HCT116 (cell line): Measurements from ENCODE around the gene R3HDM4. TPM values are rescaled to one million over a fixed set of nuclear protein-coding genes. Genes with fewer than 3 reads are reported as not detected.
A peak's percentile ranks its signal among the peaks of the same experiment; 100 is the strongest.

ENCODE experiments used
- ATAC-seq: fragments of 200-7000 bp; cut with Tn5 transposase; 2 replicates; pipeline ENCODE4 v1.9.1; 2020; ENCODE audit warnings: mild to moderate bottlenecking, moderate library complexity
- BruUV-seq: library from RNA; stranded (reverse); fragments of 400-500 nt; replicated peaks from 2 replicates; lab custom pipeline; 2021; lab: Mats Ljungman, UMichigan
- CTCF ChIA-PET: fragments of 300-600 bp; sonication (Branson Sonifier 250); formaldehyde crosslinking; loops from one replicate; lab custom pipeline; 2021; ENCODE audit warnings: antibody characterized with exemption; lab: Charles Lee
- POLR2A ChIA-PET: fragments of 300-600, 350-600 bp; sonication (Branson Sonifier 250); formaldehyde crosslinking; loops from one replicate; lab custom pipeline; 2021; ENCODE audit warnings: antibody characterized with exemption; lab: Charles Lee
- RAD21 ChIA-PET, 2 experiments: fragments of 300-600 bp; sonication (Branson Sonifier 250); formaldehyde crosslinking; loops; one replicate each; lab custom pipeline; 2023; ENCODE audit warnings: low total read pairs in 2 of 2; ENCODE audit not compliant: uncharacterized antibody in 2 of 2, unreplicated experiment in 2 of 2, low non-redundant PET in 1 of 2; lab: Charles Lee
- DNase-seq: peaks from one replicate; pipeline ENCODE4 v3.0.0-alpha.2; 2010; ENCODE audit warnings: low read depth, low spot score
- H2AFZ ChIP-seq: fragments of 200-600 bp; shearing (Covaris generic), sonication (generic); 2 replicates; pipeline ENCODE4 v1.6.1; 2017; ENCODE audit warnings: low read depth, mixed run types, mixed read lengths, antibody characterized with exemption, low read length; ENCODE audit not compliant: poor library complexity, severe bottlenecking
- H3K27ac ChIP-seq: 2 replicates; pipeline ENCODE4 v1.5.1; 2012; ENCODE audit warnings: low read depth, low read length
- H3K27me3 ChIP-seq: fragments of 200-600 bp; sonication (generic); 2 replicates; pipeline ENCODE4 v1.6.1; 2016; ENCODE audit warnings: mixed run types, low read length, mixed read lengths; ENCODE audit not compliant: insufficient read depth
- H3K36me3 ChIP-seq, 2 experiments: fragments of 200-500 bp in 1 of 2; fragments of 200-600 bp in 1 of 2; sonication (Bioruptor generic) in 1 of 2; sonication (generic) in 1 of 2; 2 replicates each; pipeline versions ENCODE4 v1.5.1 to v1.6.1; 2014 to 2016; ENCODE audit warnings: low read length in 2 of 2, inconsistent platforms in 1 of 2, mixed read lengths in 1 of 2, mixed run types in 1 of 2; ENCODE audit not compliant: insufficient read depth in 2 of 2, control insufficient read depth in 1 of 2
- H3K4me1 ChIP-seq, 2 experiments: fragments of 200-600 bp in 1 of 2; sonication (generic) in 1 of 2; 2 replicates each; pipeline versions ENCODE4 v1.5.1 to v1.6.1; 2012 to 2017; ENCODE audit warnings: low read length in 2 of 2, inconsistent platforms in 1 of 2, mild to moderate bottlenecking in 1 of 2, mixed read lengths in 1 of 2, mixed run types in 1 of 2, moderate library complexity in 1 of 2; ENCODE audit not compliant: insufficient read depth in 2 of 2, control insufficient read depth in 1 of 2
- H3K4me2 ChIP-seq: fragments of 200-600 bp; sonication (generic); 2 replicates; pipeline ENCODE4 v1.6.1; 2017; ENCODE audit warnings: mixed run types, low read length, mixed read lengths
- H3K4me3 ChIP-seq, 2 experiments: fragments of 200-600 bp in 1 of 2; sonication (generic) in 1 of 2; replicated peaks in 1 of 2; 2 replicates each; pipeline ENCODE4 v1.5.1; 2011 to 2016; ENCODE audit warnings: low read length in 2 of 2, control low read depth in 1 of 2, low read depth in 1 of 2, mild to moderate bottlenecking in 1 of 2, mixed read lengths in 1 of 2, mixed run types in 1 of 2
- H3K79me2 ChIP-seq: fragments of 200-600 bp; sonication (generic); 2 replicates; pipeline ENCODE4 v1.6.1; 2017; ENCODE audit warnings: mild to moderate bottlenecking, mixed run types, low read length, moderate library complexity, mixed read lengths; ENCODE audit not compliant: insufficient read depth
- H3K9ac ChIP-seq: fragments of 200-600 bp; sonication (generic); 2 replicates; pipeline ENCODE4 v1.6.1; 2016; ENCODE audit warnings: low read length, mixed read lengths
- H3K9me2 ChIP-seq: fragments of 200-600 bp; sonication (generic), shearing (Covaris generic); 2 replicates; pipeline ENCODE4 v1.6.1; 2017; ENCODE audit warnings: mixed run types, mild to moderate bottlenecking, moderate library complexity; ENCODE audit not compliant: insufficient read depth
- H3K9me3 ChIP-seq, 2 experiments: fragments of 200-500 bp in 1 of 2; fragments of 200-600 bp in 1 of 2; sonication (Bioruptor generic) in 1 of 2; sonication (generic) in 1 of 2; 2 replicates each; pipeline ENCODE4 v1.6.1; 2014 to 2017; ENCODE audit warnings: low read length in 2 of 2, mixed read lengths in 2 of 2, inconsistent platforms in 1 of 2, low read depth in 1 of 2, mild to moderate bottlenecking in 1 of 2, mixed run types in 1 of 2, moderate library complexity in 1 of 2; ENCODE audit not compliant: control insufficient read depth in 1 of 2, insufficient read depth in 1 of 2
- H4K20me1 ChIP-seq: fragments of 200-600 bp; sonication (generic), shearing (Covaris generic); 2 replicates; pipeline ENCODE4 v1.6.1; 2017; ENCODE audit warnings: mixed run types, mild to moderate bottlenecking, moderate library complexity; ENCODE audit not compliant: insufficient read depth
- CBX3 ChIP-seq: IDR thresholded peaks from 2 replicates; pipeline ENCODE4 v1.6.1; 2012; ENCODE audit warnings: low read depth
- CEBPB ChIP-seq: IDR thresholded peaks from 2 replicates; pipeline ENCODE4 v1.6.1; 2012; ENCODE audit warnings: low read depth
- ELF1 ChIP-seq: IDR thresholded peaks from 2 replicates; pipeline ENCODE4 v1.6.1; 2012; ENCODE audit warnings: low read depth, borderline replicate concordance
- EZH2phosphoT487 ChIP-seq: fragments of 200-600 bp; IDR thresholded peaks from 2 replicates; pipeline ENCODE4 v1.6.1; 2018; ENCODE audit warnings: antibody characterized with exemption, borderline replicate concordance
- FOSL1 ChIP-seq: IDR thresholded peaks from 2 replicates; pipeline ENCODE4 v1.6.1; 2012; ENCODE audit warnings: low read depth
- JUND ChIP-seq: IDR thresholded peaks from 2 replicates; pipeline ENCODE4 v1.6.1; 2012
- POLR2A ChIP-seq: IDR thresholded peaks from 2 replicates; pipeline ENCODE4 v1.7.0; 2011; ENCODE audit warnings: borderline replicate concordance; ENCODE audit not compliant: insufficient read depth, insufficient read length; ENCODE audit errors: extremely low read depth
- POLR2AphosphoS5 ChIP-seq: IDR thresholded peaks from 2 replicates; pipeline ENCODE4 v1.6.1; 2011; ENCODE audit warnings: mild to moderate bottlenecking, low read depth, low read length, moderate library complexity
- RAD21 ChIP-seq: IDR thresholded peaks from 2 replicates; pipeline ENCODE4 v1.6.1; 2012; ENCODE audit warnings: low read depth, mild to moderate bottlenecking
- SP1 ChIP-seq: IDR thresholded peaks from 2 replicates; pipeline ENCODE4 v1.6.1; 2012; ENCODE audit warnings: low read depth
- YY1 ChIP-seq: IDR thresholded peaks from 2 replicates; pipeline ENCODE4 v1.6.1; 2011; ENCODE audit warnings: low read length, low read depth, moderate library complexity, mild to moderate bottlenecking; ENCODE audit not compliant: insufficient replicate concordance; ENCODE audit errors: extremely low read depth
- ZFX ChIP-seq: fragments of 450-650 bp; IDR thresholded peaks from 2 replicates; pipeline ENCODE4 v1.6.1; 2017
- intact Hi-C: fragments of 100-400 bp; cut with micrococcal nuclease; formaldehyde crosslinking; loops from 2 replicates; pipeline ENCODE4 v1.10.0; 2022
- total RNA-seq: library from RNA; stranded (reverse); gene quantifications from one replicate; pipeline ENCODE4 v1.2.1, GENCODE V29; 2021; ENCODE audit not compliant: unreplicated experiment
- TF ChIP-seq, protein P1 (sequence below), 3 experiments: fragments of 200-600 bp in 1 of 3; sonication (generic) in 1 of 3; IDR thresholded peaks in 2 of 3; conservative IDR thresholded peaks in 1 of 3; 2 replicates each; pipeline ENCODE4 v1.5.1; 2012 to 2017; ENCODE audit warnings: low read depth in 2 of 3, low read length in 2 of 3, antibody characterized with exemption in 1 of 3, borderline replicate concordance in 1 of 3, control low read depth in 1 of 3, mild to moderate bottlenecking in 1 of 3, mixed read lengths in 1 of 3, mixed run types in 1 of 3, moderate library complexity in 1 of 3; ENCODE audit not compliant: insufficient read depth in 1 of 3
- TF ChIP-seq, protein P2 (sequence below): IDR thresholded peaks from 2 replicates; pipeline ENCODE4 v1.6.1; 2012; ENCODE audit warnings: low read depth

Gene R3HDM4
- total RNA-seq, 1 experiment from 2014 or later, result 92.3 TPM

DNA sequence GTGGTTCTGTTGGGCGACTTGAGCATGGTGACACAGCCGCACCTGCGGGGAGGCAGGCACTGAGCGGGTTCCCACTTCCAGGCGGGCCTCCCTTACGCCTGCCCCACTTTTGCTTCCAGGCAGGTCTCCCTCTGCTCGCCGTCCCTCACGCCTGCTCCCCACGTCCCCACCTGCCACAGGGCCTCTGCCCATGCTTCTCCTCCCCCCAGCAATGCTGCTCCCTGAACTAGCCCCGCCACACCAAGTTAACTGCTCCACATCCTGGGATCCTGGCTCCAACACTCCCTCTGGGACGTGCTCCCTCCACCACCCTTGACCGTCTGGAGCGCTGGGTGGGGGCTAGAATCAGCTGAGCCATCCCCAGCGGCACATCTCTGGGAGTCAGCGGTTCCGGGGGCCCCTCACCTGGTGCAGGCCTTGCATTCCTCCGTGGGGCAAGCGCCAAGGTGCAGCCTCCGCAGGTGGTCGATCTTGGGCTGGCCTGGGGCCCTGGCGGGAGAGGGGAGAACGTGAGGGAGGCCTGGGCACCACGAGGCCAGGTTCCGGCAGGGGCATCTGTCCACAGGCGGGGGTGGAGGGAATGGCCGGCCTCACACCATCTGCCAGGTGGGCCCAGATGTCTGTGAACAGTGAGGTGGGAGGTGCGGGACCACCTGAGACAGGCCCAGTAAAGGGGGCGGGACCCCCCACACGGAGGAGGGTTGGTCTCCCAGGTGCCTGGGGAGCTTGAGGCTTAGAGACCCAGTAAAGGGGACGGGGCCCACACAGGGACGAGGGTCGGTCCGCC lies 44.4 kb downstream of the R3HDM4 start:
- Histone ChIP-seq H2AFZ (no peak overlapping the region), H3K27ac (peak overlapping the region; percentile 79), H3K9me2 (no peaks in the 10 kb centered on the region), H3K9me3 (no peaks in the 10 kb centered on the region), H4K20me1 (no peaks in the 10 kb centered on the region), H3K27me3 (no peaks in the 10 kb centered on the region), H3K4me1 (peaks cover 19 to 33% of the 10 kb centered on the region in 2 experiments), H3K9ac (peak overlapping the region; percentile 62), H3K36me3 (peaks cover 5 to 15% of the 10 kb centered on the region in 2 experiments; a peak in 2 of 4 replicates), H3K79me2 (no peaks in the 10 kb centered on the region), H3K4me2 (peak overlapping the region; percentile 53), H3K4me3 (no peak overlapping the region)
- DNase-seq, result no peak
- TF ChIP-seq, protein P1, sequence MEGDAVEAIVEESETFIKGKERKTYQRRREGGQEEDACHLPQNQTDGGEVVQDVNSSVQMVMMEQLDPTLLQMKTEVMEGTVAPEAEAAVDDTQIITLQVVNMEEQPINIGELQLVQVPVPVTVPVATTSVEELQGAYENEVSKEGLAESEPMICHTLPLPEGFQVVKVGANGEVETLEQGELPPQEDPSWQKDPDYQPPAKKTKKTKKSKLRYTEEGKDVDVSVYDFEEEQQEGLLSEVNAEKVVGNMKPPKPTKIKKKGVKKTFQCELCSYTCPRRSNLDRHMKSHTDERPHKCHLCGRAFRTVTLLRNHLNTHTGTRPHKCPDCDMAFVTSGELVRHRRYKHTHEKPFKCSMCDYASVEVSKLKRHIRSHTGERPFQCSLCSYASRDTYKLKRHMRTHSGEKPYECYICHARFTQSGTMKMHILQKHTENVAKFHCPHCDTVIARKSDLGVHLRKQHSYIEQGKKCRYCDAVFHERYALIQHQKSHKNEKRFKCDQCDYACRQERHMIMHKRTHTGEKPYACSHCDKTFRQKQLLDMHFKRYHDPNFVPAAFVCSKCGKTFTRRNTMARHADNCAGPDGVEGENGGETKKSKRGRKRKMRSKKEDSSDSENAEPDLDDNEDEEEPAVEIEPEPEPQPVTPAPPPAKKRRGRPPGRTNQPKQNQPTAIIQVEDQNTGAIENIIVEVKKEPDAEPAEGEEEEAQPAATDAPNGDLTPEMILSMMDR (IDR thresholded peaks at IDR 0.05 in 2 of 3, conservative IDR thresholded peaks at IDR 0.05 in 1 of 3; ENCODE audit: borderline replicate concordance in 1 of 3, insufficient read depth in 1 of 3, low read depth in 2 of 3, low read length in 2 of 3), result no peak
- peak; percentile 50 for TF ChIP-seq POLR2A
- ChIA-PET POLR2A (no interaction called here), CTCF (no interaction called here), RAD21 (no interaction called here)
- no TSS peak for BruUV-seq
- intact Hi-C loops, result no loop called here
- ATAC-seq, result 0 out of 2 replicates have a peak, but pooled peaks have one; percentile 1

DNA sequence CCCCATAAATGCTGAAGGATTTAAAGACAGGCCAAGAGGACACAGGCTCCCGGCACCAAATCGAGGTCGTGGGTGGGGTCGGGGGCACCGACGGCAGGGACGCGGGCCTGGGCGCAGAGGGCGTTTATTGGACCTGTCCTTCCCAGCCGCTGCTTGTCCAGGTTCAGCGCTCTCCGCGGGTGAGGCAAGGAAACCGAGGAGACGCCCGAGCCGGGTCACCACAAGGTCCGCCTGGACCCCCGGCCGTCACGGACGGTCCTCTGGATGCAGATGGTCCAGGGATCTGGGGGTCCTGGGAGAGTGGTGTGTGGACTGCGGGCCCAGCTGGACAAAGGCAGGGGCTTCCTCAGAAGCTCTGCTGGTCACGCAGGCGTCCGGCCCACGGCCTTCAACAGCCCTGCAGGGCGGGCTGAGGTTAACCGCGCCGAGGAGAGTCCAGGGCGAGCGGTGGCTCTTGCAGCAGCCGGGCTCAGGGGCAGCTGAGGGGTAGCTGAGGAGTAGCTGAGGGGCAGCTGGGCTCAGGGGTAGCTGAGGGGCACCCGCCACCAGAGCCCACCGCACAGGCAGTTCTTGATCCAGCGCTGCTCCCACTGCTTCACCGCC lies 45.1 kb downstream of the R3HDM4 start:
- Histone ChIP-seq H3K9me3 (no peaks in the 10 kb centered on the region), H3K4me3 (no peak overlapping the region), H3K27me3 (no peaks in the 10 kb centered on the region), H4K20me1 (no peaks in the 10 kb centered on the region), H3K4me1 (peaks cover 16 to 28% of the 10 kb centered on the region in 2 experiments), H3K9me2 (no peaks in the 10 kb centered on the region), H3K9ac (no peak overlapping the region), H3K4me2 (no peak overlapping the region), H3K36me3 (peaks cover 5 to 15% of the 10 kb centered on the region in 2 experiments; a peak in 2 of 4 replicates), H2AFZ (no peak overlapping the region), H3K79me2 (no peaks in the 10 kb centered on the region), H3K27ac (peak overlapping the region; percentile 79; the same call in 1 of the 2 replicates)
- ChIA-PET CTCF (no interaction called here), RAD21 (no interaction called here), POLR2A (no interaction called here)
- intact Hi-C loops, result no loop called here
- no peak for DNase-seq
- ATAC-seq, result 0 out of 2 replicates have a peak, but pooled peaks have one; percentile 0
- BruUV-seq, result TSS peak; percentile 67
- no peak for TF ChIP-seq CBX3
- TF ChIP-seq JUND, result no peak
- TF ChIP-seq ELF1, result no peak; the same call in 1 of the 2 replicates
- no peak for TF ChIP-seq CEBPB
- no peak for TF ChIP-seq ZFX
- TF ChIP-seq POLR2AphosphoS5, result no peak; the same call in 1 of the 2 replicates
- TF ChIP-seq SP1, result no peak
- TF ChIP-seq YY1, result no peak
- TF ChIP-seq EZH2phosphoT487, result no peak
- TF ChIP-seq, protein P2, sequence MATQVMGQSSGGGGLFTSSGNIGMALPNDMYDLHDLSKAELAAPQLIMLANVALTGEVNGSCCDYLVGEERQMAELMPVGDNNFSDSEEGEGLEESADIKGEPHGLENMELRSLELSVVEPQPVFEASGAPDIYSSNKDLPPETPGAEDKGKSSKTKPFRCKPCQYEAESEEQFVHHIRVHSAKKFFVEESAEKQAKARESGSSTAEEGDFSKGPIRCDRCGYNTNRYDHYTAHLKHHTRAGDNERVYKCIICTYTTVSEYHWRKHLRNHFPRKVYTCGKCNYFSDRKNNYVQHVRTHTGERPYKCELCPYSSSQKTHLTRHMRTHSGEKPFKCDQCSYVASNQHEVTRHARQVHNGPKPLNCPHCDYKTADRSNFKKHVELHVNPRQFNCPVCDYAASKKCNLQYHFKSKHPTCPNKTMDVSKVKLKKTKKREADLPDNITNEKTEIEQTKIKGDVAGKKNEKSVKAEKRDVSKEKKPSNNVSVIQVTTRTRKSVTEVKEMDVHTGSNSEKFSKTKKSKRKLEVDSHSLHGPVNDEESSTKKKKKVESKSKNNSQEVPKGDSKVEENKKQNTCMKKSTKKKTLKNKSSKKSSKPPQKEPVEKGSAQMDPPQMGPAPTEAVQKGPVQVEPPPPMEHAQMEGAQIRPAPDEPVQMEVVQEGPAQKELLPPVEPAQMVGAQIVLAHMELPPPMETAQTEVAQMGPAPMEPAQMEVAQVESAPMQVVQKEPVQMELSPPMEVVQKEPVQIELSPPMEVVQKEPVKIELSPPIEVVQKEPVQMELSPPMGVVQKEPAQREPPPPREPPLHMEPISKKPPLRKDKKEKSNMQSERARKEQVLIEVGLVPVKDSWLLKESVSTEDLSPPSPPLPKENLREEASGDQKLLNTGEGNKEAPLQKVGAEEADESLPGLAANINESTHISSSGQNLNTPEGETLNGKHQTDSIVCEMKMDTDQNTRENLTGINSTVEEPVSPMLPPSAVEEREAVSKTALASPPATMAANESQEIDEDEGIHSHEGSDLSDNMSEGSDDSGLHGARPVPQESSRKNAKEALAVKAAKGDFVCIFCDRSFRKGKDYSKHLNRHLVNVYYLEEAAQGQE, result no peak
- no peak for TF ChIP-seq FOSL1
- no peak for TF ChIP-seq RAD21
